Activated naive CD8-positive, alpha-beta T cell treated with anti-CD3 and anti-CD28 coated beads, Interleukin-2, amount 10 ng/mL, durations not matched to agents 7 days and 5 days (primary cell): ENCODE data around the gene CD300LB. TPM values are rescaled to one million over a fixed set of nuclear protein-coding genes. Genes with fewer than 3 reads are reported as not detected.
"Not testable (repeated sequence)": the region's sequence is repeated elsewhere in the genome, so short reads cannot be mapped to it uniquely, and the experiment has no call there.

Experiments used
- ATAC-seq: fragments of 150-1000 bp; cut with Tn5 transposase; one replicate; pipeline ENCODE4 v1.10.0; 2021; ENCODE audit warnings: low read depth, moderate library complexity
- POLR2A ChIA-PET: fragments of 350-600 bp; sonication (Branson Sonifier 250); formaldehyde crosslinking; loops from one replicate; lab custom pipeline; 2021; ENCODE audit warnings: antibody characterized with exemption; lab: Charles Lee
- DNase-seq: peaks from one replicate; pipeline ENCODE4 v3.0.0; 2021
- H3K27ac Mint-ChIP-seq: one replicate; pipeline ENCODE4 v1.8.0; 2022; ENCODE audit warnings: mild to moderate bottlenecking, mixed read lengths
- H3K27me3 Mint-ChIP-seq: one replicate; pipeline ENCODE4 v1.8.0; 2022; ENCODE audit warnings: mild to moderate bottlenecking, moderate library complexity, mixed read lengths
- H3K36me3 Mint-ChIP-seq: one replicate; pipeline ENCODE4 v1.8.0; 2021; ENCODE audit warnings: mild to moderate bottlenecking, mixed read lengths
- H3K4me1 Mint-ChIP-seq: one replicate; pipeline ENCODE4 v1.8.0; 2021; ENCODE audit warnings: mixed read lengths
- H3K4me3 Mint-ChIP-seq: one replicate; pipeline ENCODE4 v1.8.0; 2022; ENCODE audit warnings: mild to moderate bottlenecking, moderate library complexity, mixed read lengths
- H3K9me3 Mint-ChIP-seq: one replicate; pipeline ENCODE4 v1.8.0; 2021; ENCODE audit warnings: mixed read lengths
- total RNA-seq, 2 experiments: library from RNA; stranded (reverse); gene quantifications; one replicate each; pipeline ENCODE4 v1.2.3, GENCODE V29; 2021

The CD300LB gene
- total RNA-seq, 2 experiments from 2014 or later, result not detected

- DNase-seq (no peak), ATAC-seq (no peak)
- POLR2A ChIA-PET, result no interaction called here
- no peak overlapping the region for H3K27ac Mint-ChIP-seq
- H3K36me3 Mint-ChIP-seq, result no peaks in the 10 kb centered on the region
- peaks cover under 1% of the 10 kb centered on the region for H3K9me3 Mint-ChIP-seq
- H3K4me1 Mint-ChIP-seq, result peaks cover 10% of the 10 kb centered on the region
- H3K4me3 Mint-ChIP-seq, result no peak overlapping the region
- peaks cover 20% of the 10 kb centered on the region for H3K27me3 Mint-ChIP-seq
These were observed 32.1 kb upstream of the CD300LB start for GRCh38 chr17:74563358-74563757.

GRCh38 chr17:74561586-74561985 lies 30.3 kb upstream of the CD300LB start:
- ATAC-seq, result no peak
- Mint-ChIP-seq H3K36me3 (no peaks in the 10 kb centered on the region), H3K27me3 (peaks cover 12% of the 10 kb centered on the region), H3K9me3 (no peaks in the 10 kb centered on the region), H3K4me1 (peaks cover 9% of the 10 kb centered on the region), H3K27ac (no peak overlapping the region), H3K4me3 (no peak overlapping the region)
- DNase-seq, result no peak
- POLR2A ChIA-PET, result no interaction called here

- peaks cover 8% of the 10 kb centered on the region for H3K4me1 Mint-ChIP-seq
- POLR2A ChIA-PET, result no interaction called here
- peaks cover 4% of the 10 kb centered on the region for H3K27me3 Mint-ChIP-seq
- H3K4me3 Mint-ChIP-seq, result peak overlapping the region; percentile 25
- ATAC-seq (peak; percentile 77), DNase-seq (peak; percentile 4)
- H3K36me3 Mint-ChIP-seq, result no peaks in the 10 kb centered on the region
- H3K9me3 Mint-ChIP-seq, result no peaks in the 10 kb centered on the region
- peak overlapping the region; percentile 64 for H3K27ac Mint-ChIP-seq
These were observed 27.7 kb upstream of the CD300LB start for GRCh38 chr17:74558882-74559519.

GRCh38 chr17:74558402-74558801 lies 27.1 kb upstream of the CD300LB start:
- peak; percentile 4 for DNase-seq
- H3K9me3 Mint-ChIP-seq, H3K27ac Mint-ChIP-seq, POLR2A ChIA-PET, H3K27me3 Mint-ChIP-seq, H3K4me1 Mint-ChIP-seq, H3K36me3 Mint-ChIP-seq, ATAC-seq, H3K4me3 Mint-ChIP-seq: not testable (repeated sequence)

GRCh38 chr17:74555427-74555940 lies 24.2 kb upstream of the CD300LB start:
- no peak overlapping the region for H3K27ac Mint-ChIP-seq
- no peak overlapping the region for H3K4me3 Mint-ChIP-seq
- H3K36me3 Mint-ChIP-seq, result no peaks in the 10 kb centered on the region
- POLR2A ChIA-PET, result interaction anchor here (1.5 kb wide), 1 partner anchor 10 kb away, joined by 4 read pairs; the partner anchor contains the start of gene CD300C
- H3K4me1 Mint-ChIP-seq, result peaks cover 8% of the 10 kb centered on the region
- H3K27me3 Mint-ChIP-seq, result no peaks in the 10 kb centered on the region
- no peak for DNase-seq
- ATAC-seq, result no peak
- H3K9me3 Mint-ChIP-seq, result no peaks in the 10 kb centered on the region

- Mint-ChIP-seq H3K9me3 (no peaks in the 10 kb centered on the region), H3K27me3 (no peaks in the 10 kb centered on the region), H3K27ac (no peak overlapping the region), H3K4me3 (no peak overlapping the region), H3K36me3 (no peaks in the 10 kb centered on the region), H3K4me1 (peaks cover 8% of the 10 kb centered on the region)
- ATAC-seq (no peak), DNase-seq (no peak)
- POLR2A ChIA-PET, result no interaction called here
These were observed 23.6 kb upstream of the CD300LB start for GRCh38 chr17:74554909-74555308.

- ATAC-seq (no peak), DNase-seq (no peak)
- H3K27me3 Mint-ChIP-seq, result no peaks in the 10 kb centered on the region
- H3K9me3 Mint-ChIP-seq, result no peaks in the 10 kb centered on the region
- POLR2A ChIA-PET, result no interaction called here
- H3K4me3 Mint-ChIP-seq, result no peak overlapping the region
- no peaks in the 10 kb centered on the region for H3K36me3 Mint-ChIP-seq
- peaks cover 12% of the 10 kb centered on the region for H3K4me1 Mint-ChIP-seq
- no peak overlapping the region for H3K27ac Mint-ChIP-seq
These were observed 20.8 kb upstream of the CD300LB start for GRCh38 chr17:74552037-74552436.

- Mint-ChIP-seq H3K36me3 (no peaks in the 10 kb centered on the region), H3K4me1 (peaks cover 20% of the 10 kb centered on the region), H3K27ac (no peak overlapping the region), H3K4me3 (no peak overlapping the region), H3K9me3 (no peaks in the 10 kb centered on the region), H3K27me3 (no peaks in the 10 kb centered on the region)
- POLR2A ChIA-PET, result no interaction called here
- no peak for ATAC-seq
- DNase-seq, result no peak
These were observed 19.3 kb upstream of the CD300LB start for GRCh38 chr17:74550602-74551001.

GRCh38 chr17:74549343-74549742 lies 18.1 kb upstream of the CD300LB start:
- H3K4me1 Mint-ChIP-seq, result peaks cover 25% of the 10 kb centered on the region
- no peaks in the 10 kb centered on the region for H3K9me3 Mint-ChIP-seq
- H3K27ac Mint-ChIP-seq, result no peak overlapping the region
- DNase-seq, result no peak
- no peaks in the 10 kb centered on the region for H3K36me3 Mint-ChIP-seq
- POLR2A ChIA-PET, result no interaction called here
- H3K4me3 Mint-ChIP-seq, result no peak overlapping the region
- ATAC-seq, result no peak
- H3K27me3 Mint-ChIP-seq, result no peaks in the 10 kb centered on the region

GRCh38 chr17:74547736-74548135 lies 16.5 kb upstream of the CD300LB start:
- Mint-ChIP-seq H3K27me3 (no peaks in the 10 kb centered on the region), H3K27ac (peak overlapping the region; percentile 85), H3K36me3 (no peaks in the 10 kb centered on the region), H3K9me3 (no peaks in the 10 kb centered on the region), H3K4me3 (peak overlapping the region; percentile 67), H3K4me1 (peaks cover 25% of the 10 kb centered on the region)
- DNase-seq (peak; percentile 50), ATAC-seq (peak; percentile 78)
- POLR2A ChIA-PET, result no interaction called here

- POLR2A ChIA-PET, result no interaction called here
- no peaks in the 10 kb centered on the region for H3K27me3 Mint-ChIP-seq
- DNase-seq, result no peak
- no peaks in the 10 kb centered on the region for H3K36me3 Mint-ChIP-seq
- H3K9me3 Mint-ChIP-seq, result no peaks in the 10 kb centered on the region
- peak overlapping the region; percentile 67 for H3K4me3 Mint-ChIP-seq
- H3K4me1 Mint-ChIP-seq, result peaks cover 25% of the 10 kb centered on the region
- peak overlapping the region; percentile 85 for H3K27ac Mint-ChIP-seq
- no peak for ATAC-seq
These were observed 16.0 kb upstream of the CD300LB start for GRCh38 chr17:74547264-74547663.

- POLR2A ChIA-PET, result interaction anchor here (1.2 kb wide), 1 partner anchor 10 kb away, joined by 4 read pairs; no protein-coding TSS in a partner anchor
- ATAC-seq (no peak), DNase-seq (no peak)
- Mint-ChIP-seq H3K4me1 (peaks cover 25% of the 10 kb centered on the region), H3K27ac (peak overlapping the region; percentile 36), H3K27me3 (no peaks in the 10 kb centered on the region), H3K9me3 (no peaks in the 10 kb centered on the region), H3K36me3 (no peaks in the 10 kb centered on the region), H3K4me3 (no peak overlapping the region)
These were observed 15.3 kb upstream of the CD300LB start for GRCh38 chr17:74546586-74546985.

GRCh38 chr17:74545843-74546230 lies 14.6 kb upstream of the CD300LB start, which contains the start of gene CD300C:
Gene CD300C (minus strand): TSS chr17:74546115. CDS start chr17:74545782, 333 bp downstream.
- H3K27me3 Mint-ChIP-seq, result no peaks in the 10 kb centered on the region
- no peak within 1 kb of the TSS for H3K4me3 Mint-ChIP-seq
- peak within 1 kb of the TSS; percentile 62 for H3K27ac Mint-ChIP-seq
- H3K9me3 Mint-ChIP-seq, result no peaks in the 10 kb centered on the region
- POLR2A ChIA-PET, result interaction anchor here (1.2 kb wide), 1 partner anchor 10 kb away, joined by 4 read pairs; no protein-coding TSS in a partner anchor
- no peaks in the 10 kb centered on the region for H3K36me3 Mint-ChIP-seq
- DNase-seq (no peak), ATAC-seq (peak; percentile 33)
- H3K4me1 Mint-ChIP-seq, result peaks cover 25% of the 10 kb centered on the region
